HG03558 (cell line): ENCODE measurements around the gene GET4.

Experiments used
- ATAC-seq: cut with Tn5 transposase; IDR thresholded peaks from one replicate; pipeline ENCODE4 v1.9.1; 2021; ENCODE audit warnings: moderate number of reproducible peaks; ENCODE audit not compliant: unreplicated experiment; ENCODE audit errors: extremely low read depth

The GET4 gene

GRCh38 chr7:884191-885003, 8.0 kb downstream of the GET4 start:
- no peak for ATAC-seq

GRCh38 chr7:885261-885892, 9.0 kb downstream of the GET4 start:
- no peak for ATAC-seq

- ATAC-seq = no peak
Measured at GRCh38 chr7:885893-886625, 9.7 kb downstream of the GET4 start.

- ATAC-seq = no peak
Measured at GRCh38 chr7:886626-887487, 10.5 kb downstream of the GET4 start.

DNA sequence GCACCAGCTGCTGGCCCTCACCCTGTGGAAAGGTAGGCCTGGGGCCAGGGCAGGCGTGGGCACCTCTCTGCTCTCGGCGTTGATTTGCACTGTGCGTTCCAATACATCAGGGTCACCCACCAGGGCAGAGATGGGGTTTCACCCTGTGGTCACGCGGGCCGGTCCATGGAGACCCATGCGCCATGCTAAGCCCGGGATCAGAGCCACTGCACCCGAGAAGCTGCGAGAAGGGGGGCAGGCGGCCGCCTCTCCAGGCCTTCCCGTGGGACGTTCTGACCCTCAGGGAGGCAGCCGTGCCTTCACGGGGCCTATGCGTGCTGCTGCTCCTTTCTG, 11.1 kb downstream of the GET4 start:
- no peak for ATAC-seq

GRCh38 chr7:888081-889024, 12.0 kb downstream of the GET4 start:
- no peak for ATAC-seq

GRCh38 chr7:889025-889390, 12.7 kb downstream of the GET4 start:
- ATAC-seq = no peak

DNA sequence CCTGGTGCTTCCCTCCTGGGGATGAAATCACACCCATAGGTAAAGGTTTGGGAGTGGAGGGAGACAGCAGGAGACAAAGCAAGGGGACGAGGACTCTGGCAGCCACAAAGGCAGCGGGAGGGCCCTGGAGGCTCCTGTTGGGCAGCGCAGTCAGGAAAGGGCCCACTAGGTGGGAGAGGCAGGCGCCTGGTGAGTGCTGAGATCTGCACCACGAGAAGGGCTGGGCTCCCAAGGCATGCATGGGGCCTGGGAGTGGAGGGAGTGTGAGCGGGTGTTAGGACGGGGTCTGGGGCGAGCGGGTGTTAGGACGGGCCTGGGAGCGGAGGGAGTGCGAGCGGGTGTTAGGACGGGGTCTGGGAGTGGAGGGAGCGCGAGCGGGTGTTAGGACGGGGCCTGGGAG, 13.0 kb downstream of the GET4 start:
- no peak for ATAC-seq

DNA sequence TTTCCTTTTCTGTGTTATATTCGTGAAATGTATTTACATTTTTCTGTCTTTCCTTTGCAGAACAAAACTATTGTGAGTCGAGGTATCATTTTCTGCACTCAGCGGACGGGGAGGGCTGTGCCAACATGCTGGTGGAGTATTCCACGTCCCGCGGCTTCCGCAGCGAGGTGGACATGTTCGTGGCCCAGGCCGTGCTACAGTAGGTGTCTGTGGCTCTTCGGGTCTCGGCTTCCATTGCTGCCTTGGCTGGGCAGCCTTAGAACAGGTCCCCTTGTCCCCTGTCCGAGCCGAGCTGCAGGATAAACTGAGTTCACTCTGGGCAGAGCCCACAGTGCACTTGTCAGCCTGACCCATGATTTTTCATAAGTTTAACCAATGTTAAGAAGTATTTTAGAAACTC, 14.5 kb downstream of the GET4 start:
- ATAC-seq = no peak

DNA sequence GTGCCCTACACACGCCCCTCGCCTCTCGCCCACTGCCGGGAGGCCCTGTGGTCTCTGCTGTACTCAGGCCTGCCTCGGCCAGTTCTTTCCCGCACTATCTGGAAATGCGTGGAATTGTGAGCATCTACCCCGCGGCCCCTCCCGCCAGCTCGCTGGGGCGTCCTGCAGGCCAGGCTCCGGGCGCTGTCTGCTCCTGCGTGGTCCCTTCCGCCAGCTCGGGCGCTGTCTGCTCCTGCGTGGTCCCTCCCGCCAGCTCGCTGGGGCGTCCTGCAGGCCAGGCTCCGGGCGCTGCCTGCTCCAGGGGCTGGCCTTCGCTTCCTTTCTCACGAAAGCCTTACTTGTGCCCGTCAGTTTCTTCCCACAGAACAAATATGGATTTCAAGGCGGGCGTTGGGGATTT, 14.9 kb downstream of the GET4 start:
- ATAC-seq = no peak

DNA sequence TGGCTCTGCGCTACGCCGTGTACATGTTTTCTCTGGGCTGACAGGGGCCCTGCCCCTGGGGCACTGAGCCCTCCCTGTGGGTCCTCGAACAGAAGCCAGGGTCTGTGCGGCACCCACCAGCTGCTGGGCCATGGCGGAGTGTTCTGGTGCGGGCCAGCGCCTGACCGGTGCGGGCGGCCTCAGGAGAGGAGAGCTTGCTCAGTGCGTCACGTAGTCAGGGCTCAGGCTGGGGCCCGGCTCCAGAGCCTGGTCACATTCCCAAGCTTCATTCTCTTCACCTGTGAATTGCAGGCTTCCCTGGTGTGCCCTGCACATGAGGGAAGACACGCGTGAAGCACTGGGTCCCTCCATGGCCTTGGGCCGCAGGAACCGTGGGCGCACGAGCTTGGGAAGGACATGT, 15.5 kb downstream of the GET4 start:
- no peak for ATAC-seq

DNA sequence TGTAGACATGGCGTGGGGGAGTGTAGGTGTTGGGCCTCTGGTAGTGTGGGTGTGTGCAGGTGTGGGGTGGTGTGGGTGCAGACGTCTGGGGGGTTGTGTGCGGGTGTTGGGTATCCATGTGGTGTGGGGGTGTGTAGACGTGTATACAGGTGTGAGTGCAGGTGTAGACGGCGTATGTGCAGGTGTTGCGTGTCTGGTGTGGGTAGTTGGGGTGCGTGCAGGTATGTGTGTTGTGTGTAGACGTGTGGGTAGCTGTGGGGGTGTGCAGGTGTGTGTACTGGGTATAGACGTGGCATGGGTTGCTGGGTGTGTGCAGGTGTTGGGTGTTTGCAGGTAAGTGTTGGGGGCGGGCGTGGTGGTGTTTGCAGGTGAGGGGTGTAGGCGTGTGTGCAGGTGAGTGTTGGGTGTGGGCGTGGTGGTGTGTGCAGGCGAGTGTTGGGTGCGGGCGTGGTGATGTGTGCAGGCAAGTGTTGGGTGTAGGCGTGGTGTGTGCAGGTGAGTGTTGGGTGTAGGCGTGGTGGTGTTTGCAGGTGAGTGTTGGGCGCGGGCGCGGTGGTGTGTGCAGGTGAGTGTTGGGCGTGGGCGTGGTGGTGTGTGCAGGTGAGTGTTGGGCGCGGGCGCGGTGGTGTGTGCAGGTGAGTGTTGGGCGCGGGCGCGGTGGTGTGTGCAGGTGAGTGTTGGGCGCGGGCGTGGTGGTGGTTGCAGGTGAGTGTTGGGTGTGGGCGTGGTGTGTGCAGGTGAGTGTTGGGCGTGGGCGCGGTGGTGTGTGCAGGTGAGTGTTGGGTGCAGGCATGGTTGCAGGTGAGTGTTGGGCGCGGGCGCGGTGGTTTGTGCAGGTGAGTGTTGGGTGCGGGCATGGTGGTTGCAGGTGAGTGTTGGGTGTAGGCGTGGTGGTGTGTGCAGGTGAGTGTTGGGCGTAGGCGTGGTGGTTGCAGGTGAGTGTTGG, 16.6 kb downstream of the GET4 start:
- ATAC-seq = no peak

GRCh38 chr7:893686-894085, 17.3 kb downstream of the GET4 start:
- ATAC-seq = no peak

DNA sequence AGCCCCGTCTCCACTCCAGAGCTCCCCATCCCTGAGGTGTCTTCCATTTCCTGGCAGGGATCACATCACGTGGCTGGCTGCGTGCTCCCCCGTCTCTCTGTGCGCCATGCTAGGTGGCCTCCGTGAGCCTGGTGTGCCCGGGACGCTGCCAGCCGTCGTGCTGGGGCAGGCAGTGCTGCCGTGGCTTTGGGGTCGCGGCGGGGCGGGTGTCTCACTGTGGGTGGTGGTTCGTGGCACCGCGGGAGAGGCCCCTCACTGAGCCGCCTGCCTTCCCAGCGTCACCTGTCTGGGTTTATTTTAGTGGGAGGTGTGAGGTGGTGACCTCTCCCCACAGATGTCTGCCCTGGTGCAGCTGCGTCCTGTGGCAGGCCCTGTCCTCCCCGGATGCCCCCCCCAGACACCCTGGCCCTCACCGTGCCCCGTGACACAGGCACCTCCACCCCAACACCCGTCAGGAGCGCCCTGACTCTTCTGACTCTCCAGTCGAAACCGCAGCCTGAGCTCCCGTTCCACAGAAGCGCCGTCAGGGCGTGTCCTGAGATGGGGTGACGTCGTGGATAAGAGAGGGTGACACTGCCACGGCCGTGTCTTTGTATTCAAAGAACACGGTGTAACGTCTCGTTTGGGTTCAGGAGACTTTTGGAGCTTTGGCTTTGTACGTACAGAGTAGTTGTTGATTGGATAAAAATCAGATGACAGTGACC, 18.0 kb downstream of the GET4 start:
- no peak for ATAC-seq

DNA sequence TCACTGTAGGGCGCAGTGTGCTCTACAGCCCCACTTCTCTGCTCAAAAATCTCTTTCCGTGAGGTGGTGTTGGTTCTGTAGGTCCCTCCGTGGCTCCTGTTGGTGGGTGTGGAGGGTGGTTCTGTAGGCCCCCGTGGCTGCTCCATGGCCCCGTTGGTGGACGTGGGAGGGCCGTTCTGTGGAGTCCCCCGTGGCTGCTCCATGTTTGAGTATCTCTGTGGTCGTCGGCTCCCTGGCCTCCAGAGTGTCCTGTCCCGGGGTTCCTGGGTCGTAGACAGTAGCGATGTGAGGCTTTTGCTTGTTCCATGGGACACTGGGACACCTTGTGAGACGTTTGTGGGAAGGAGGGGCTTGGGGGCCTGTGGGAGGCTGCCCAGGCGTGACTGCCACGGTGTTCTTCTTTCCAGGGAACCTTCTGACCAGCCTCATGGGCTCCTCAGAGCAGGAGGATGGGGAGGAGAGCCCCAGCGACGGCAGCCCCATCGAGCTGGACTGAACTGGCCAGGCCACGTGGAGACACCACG, 18.6 kb downstream of the GET4 start:
- ATAC-seq = no peak

DNA sequence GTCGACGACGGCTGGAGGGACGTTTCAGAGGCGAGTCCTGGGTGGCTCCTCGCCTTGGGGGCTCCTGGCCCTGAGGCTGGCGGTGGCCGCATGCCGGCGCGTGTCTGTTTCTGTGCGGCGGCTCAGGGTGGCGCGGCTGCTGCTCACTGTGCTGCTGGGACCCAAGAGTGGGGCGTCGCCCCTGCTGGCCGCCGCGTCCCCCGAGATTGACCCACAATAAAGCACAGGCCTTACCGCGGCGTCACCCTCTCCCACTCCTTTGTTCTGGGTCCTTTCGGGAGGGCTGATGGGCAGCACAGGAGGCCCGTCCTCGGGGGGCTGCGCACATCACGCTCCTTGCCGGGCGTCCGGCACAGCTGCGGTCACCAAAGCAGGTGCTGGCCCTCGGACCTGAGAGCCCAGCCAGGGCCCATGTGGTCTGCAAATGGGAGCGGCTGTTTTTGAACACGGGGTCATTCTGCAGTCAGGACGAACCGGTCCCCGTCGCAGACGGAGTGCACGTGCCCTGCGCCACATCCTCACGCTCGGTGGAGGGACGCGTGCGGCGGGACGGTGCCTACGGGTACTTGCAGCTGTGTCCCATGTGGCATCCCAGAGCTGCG, 19.2 kb downstream of the GET4 start:
- no peak for ATAC-seq

DNA sequence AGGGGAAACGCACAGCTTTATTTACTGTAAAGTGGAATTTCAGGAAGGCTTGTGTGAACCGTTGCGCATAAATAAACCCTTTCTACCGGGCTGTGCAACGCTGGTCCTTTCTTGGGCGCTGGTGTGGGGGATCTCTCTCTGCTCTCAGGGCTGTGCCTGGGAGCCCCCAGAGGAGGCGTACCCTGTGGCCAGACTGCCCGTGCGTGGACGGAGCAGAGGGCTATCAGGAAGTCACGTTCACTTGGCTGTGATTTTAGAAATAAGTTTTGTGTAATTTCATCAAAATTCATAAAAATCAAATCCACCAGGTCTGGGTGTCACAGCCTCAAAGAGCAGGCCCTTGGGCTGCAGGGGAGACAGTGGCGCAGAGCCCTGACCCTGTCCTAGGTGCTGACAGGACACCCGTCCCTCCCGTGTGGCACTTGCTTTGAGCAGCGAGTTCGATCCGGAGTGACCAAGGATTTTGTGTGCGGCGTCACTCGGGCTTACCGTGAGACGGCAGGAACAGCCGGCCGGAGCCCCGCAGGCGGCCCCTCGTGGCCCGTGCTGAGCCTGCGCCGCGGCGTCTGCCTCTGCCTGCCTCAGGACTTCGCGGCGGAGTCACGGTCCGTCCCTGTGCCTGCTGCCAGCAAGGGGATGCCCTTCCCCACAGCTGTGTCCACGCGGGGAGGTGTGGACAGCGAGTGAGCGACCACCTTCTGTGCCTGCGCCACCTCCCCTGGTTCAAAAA, 20.2 kb downstream of the GET4 start:
- no peak for ATAC-seq
